Neural progenitor cell (in vitro differentiated cells): ENCODE measurements around the gene SLAMF9. TPM values are rescaled to one million over a fixed set of nuclear protein-coding genes. Genes with fewer than 3 reads are reported as not detected.
"Not testable (repeated sequence)": the region's sequence is repeated elsewhere in the genome, so short reads cannot be mapped to it uniquely, and the experiment has no call there.

Experiments
- DNase-seq: peaks from one replicate; pipeline ENCODE4 v3.0.0-alpha.2; 2016; ENCODE audit warnings: low spot score
- H2AFZ ChIP-seq: fragments of 200-600 bp; sonication (generic); replicated peaks from 2 replicates; pipeline ENCODE4 v1.6.1; 2016; ENCODE audit warnings: antibody characterized with exemption
- H3F3A ChIP-seq: fragments of 200-600 bp; sonication (generic); 2 replicates; pipeline ENCODE4 v1.6.1; 2016; ENCODE audit warnings: antibody characterized with exemption, low read depth
- H3K27ac ChIP-seq: fragments of 200-600 bp; sonication (generic); 2 replicates; pipeline ENCODE4 v1.5.1; 2016; ENCODE audit warnings: mild to moderate bottlenecking
- H3K27me3 ChIP-seq: fragments of 200-600 bp; sonication (generic); 2 replicates; pipeline ENCODE4 v1.6.1; 2016; ENCODE audit warnings: mild to moderate bottlenecking, moderate library complexity
- H3K36me3 ChIP-seq: fragments of 200-600 bp; sonication (generic); 2 replicates; pipeline ENCODE4 v1.5.1; 2016
- H3K4me1 ChIP-seq: fragments of 200-600 bp; sonication (generic); 2 replicates; pipeline ENCODE4 v1.6.1; 2016; ENCODE audit warnings: mixed run types
- H3K4me2 ChIP-seq: fragments of 200-600 bp; sonication (generic); 2 replicates; pipeline ENCODE4 v1.6.1; 2016
- H3K4me3 ChIP-seq: fragments of 200-600 bp; sonication (generic); 2 replicates; pipeline ENCODE4 v1.5.1; 2016
- H3K79me2 ChIP-seq: fragments of 200-600 bp; sonication (generic); 2 replicates; pipeline ENCODE4 v1.6.1; 2016; ENCODE audit warnings: low read depth
- H3K9ac ChIP-seq: fragments of 200-600 bp; sonication (generic); 2 replicates; pipeline ENCODE4 v1.6.1; 2016
- H3K9me3 ChIP-seq: fragments of 200-600 bp; sonication (generic); 2 replicates; pipeline ENCODE4 v1.5.1; 2016; ENCODE audit warnings: low read depth
- H4K20me1 ChIP-seq: fragments of 200-600 bp; sonication (generic); 2 replicates; pipeline ENCODE4 v1.6.1; 2016; ENCODE audit warnings: low read depth
- H3K27ac Mint-ChIP-seq: 3 replicates; pipeline ENCODE4 v1.8.0; 2021; ENCODE audit warnings: mixed read lengths
- H3K27me3 Mint-ChIP-seq: 2 replicates; pipeline ENCODE4 v1.8.0; 2022; ENCODE audit warnings: low read depth, mild to moderate bottlenecking, inconsistent platforms, moderate library complexity, mixed read lengths; ENCODE audit not compliant: insufficient read depth
- H3K36me3 Mint-ChIP-seq: 3 replicates; pipeline ENCODE4 v1.8.0; 2021; ENCODE audit warnings: mixed read lengths
- H3K4me1 Mint-ChIP-seq: 3 replicates; pipeline ENCODE4 v1.8.0; 2021; ENCODE audit warnings: mixed read lengths
- H3K4me3 Mint-ChIP-seq: 3 replicates; pipeline ENCODE4 v1.8.0; 2021; ENCODE audit warnings: mild to moderate bottlenecking, moderate library complexity, mixed read lengths
- H3K9me3 Mint-ChIP-seq: 3 replicates; pipeline ENCODE4 v1.8.0; 2020; ENCODE audit warnings: mixed read lengths
- EZH2 ChIP-seq: fragments of 200-600 bp; sonication (generic); IDR thresholded peaks from 2 replicates; pipeline ENCODE4 v1.6.1; 2017; ENCODE audit warnings: antibody characterized with exemption, mild to moderate bottlenecking, moderate library complexity
- EZH2phosphoT487 ChIP-seq: fragments of 200-600 bp; sonication (generic); IDR thresholded peaks from 2 replicates; pipeline ENCODE4 v1.6.1; 2017; ENCODE audit warnings: antibody characterized with exemption
- total RNA-seq: library from RNA; depleted of rRNA; stranded (reverse); fragments of >200 nt; gene quantifications from 2 replicates; pipeline ENCODE4 v1.2.3, GENCODE V29; 2015; ENCODE audit warnings: low replicate concordance
- TF ChIP-seq, protein P1 (sequence below): fragments of 200-600 bp; sonication (generic); IDR thresholded peaks from 2 replicates; pipeline ENCODE4 v1.5.1; 2017; ENCODE audit warnings: antibody characterized with exemption, mild to moderate bottlenecking

SLAMF9 gene
- total RNA-seq, 1 donor from 2014 or later: not detected

DNA sequence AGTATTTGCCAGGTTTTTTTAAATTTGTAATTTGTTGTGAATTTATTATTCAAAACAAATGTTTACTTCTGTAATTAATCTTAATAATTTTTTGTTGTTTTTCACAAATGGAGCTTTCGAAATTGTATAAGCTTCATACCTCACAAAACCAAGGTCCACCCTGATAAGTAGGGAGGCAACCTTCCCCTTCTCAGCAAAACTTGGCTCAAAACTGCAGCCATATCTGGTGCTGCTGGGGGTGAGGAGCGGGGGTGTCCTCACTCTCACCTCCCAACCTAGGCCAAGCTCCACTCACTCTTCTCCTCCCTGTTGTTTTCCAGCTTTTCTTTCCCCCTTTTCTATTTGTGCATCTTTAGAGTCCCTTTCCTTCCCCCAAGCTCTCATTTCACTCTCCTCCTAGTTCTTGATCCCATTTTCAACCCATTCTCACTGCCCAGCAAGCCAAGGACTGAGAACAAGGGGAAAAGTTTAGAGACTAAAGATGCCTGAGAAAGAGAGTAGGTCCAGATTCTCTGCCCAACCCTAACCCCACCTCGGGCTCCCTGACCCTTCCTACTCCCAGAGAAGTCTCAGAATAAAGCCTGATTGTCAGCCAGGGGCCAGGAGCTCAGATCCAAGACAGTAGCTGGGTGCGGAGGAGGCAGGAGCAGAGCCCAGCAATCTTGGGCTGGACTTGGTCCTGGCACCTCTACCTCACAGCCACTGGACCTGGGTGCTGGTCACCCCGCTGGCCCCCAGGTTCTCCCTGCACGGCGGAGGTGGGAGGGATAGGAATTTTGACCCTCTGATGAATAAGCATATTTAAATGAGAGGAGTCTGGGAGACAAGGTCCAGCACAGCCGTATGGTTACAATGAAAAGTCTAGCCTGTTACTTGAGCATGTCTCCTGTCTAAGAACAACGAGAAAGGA lies 45.8 kb downstream of the SLAMF9 start:
- H3K36me3 ChIP-seq: no peaks in the 10 kb centered on the region
- no peaks in the 10 kb centered on the region for H3K9me3 ChIP-seq
- Mint-ChIP-seq H3K9me3 (peaks cover 8% of the 10 kb centered on the region), H3K4me1 (peaks cover 22% of the 10 kb centered on the region), H3K4me3 (no peak overlapping the region), H3K36me3 (peaks cover 3% of the 10 kb centered on the region), H3K27me3 (peaks cover 6% of the 10 kb centered on the region), H3K27ac (no peak overlapping the region)
- H3K79me2 ChIP-seq: no peaks in the 10 kb centered on the region
- no peaks in the 10 kb centered on the region for H3K27me3 ChIP-seq
- TF ChIP-seq EZH2phosphoT487 (no peak), EZH2 (no peak)
- TF ChIP-seq, protein P1, sequence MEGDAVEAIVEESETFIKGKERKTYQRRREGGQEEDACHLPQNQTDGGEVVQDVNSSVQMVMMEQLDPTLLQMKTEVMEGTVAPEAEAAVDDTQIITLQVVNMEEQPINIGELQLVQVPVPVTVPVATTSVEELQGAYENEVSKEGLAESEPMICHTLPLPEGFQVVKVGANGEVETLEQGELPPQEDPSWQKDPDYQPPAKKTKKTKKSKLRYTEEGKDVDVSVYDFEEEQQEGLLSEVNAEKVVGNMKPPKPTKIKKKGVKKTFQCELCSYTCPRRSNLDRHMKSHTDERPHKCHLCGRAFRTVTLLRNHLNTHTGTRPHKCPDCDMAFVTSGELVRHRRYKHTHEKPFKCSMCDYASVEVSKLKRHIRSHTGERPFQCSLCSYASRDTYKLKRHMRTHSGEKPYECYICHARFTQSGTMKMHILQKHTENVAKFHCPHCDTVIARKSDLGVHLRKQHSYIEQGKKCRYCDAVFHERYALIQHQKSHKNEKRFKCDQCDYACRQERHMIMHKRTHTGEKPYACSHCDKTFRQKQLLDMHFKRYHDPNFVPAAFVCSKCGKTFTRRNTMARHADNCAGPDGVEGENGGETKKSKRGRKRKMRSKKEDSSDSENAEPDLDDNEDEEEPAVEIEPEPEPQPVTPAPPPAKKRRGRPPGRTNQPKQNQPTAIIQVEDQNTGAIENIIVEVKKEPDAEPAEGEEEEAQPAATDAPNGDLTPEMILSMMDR: no peak
- H3K4me1 ChIP-seq: no peaks in the 10 kb centered on the region
- no peak overlapping the region for H3K27ac ChIP-seq
- H3K4me2 ChIP-seq: no peak overlapping the region
- no peaks in the 10 kb centered on the region for H3F3A ChIP-seq
- no peak overlapping the region for H3K9ac ChIP-seq
- H4K20me1 ChIP-seq: no peaks in the 10 kb centered on the region
- no peak overlapping the region for H2AFZ ChIP-seq
- no peak overlapping the region for H3K4me3 ChIP-seq
- DNase-seq: no peak

DNA sequence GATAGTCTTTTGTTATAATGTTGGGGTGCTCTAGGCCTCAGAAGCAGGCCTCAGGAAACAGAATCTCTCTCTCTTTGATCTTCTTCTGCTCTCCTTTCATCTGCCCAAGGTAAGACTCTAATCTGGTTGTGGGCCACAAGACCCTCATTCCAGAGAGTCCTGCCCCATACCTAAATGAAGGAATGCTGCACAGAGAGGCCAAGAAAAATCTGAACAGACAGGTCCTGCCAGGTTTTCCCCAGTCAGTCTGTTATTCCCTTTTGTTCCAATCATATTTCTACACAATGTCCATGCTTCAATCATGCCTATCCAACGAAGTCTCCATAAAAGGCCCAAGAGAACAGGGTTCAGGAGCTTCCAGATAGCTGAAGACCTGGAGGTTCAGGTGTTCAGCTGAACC lies 47.1 kb downstream of the SLAMF9 start:
- Mint-ChIP-seq H3K9me3 (peaks cover 9% of the 10 kb centered on the region), H3K4me3 (no peak overlapping the region), H3K4me1 (peaks cover 18% of the 10 kb centered on the region), H3K27ac (no peak overlapping the region), H3K36me3 (no peaks in the 10 kb centered on the region), H3K27me3 (peaks cover 6% of the 10 kb centered on the region)
- Histone ChIP-seq H3K4me2 (no peak overlapping the region), H3F3A (no peaks in the 10 kb centered on the region), H2AFZ (no peak overlapping the region), H3K4me1 (no peaks in the 10 kb centered on the region), H4K20me1 (no peaks in the 10 kb centered on the region), H3K36me3 (no peaks in the 10 kb centered on the region), H3K4me3 (no peak overlapping the region), H3K27me3 (no peaks in the 10 kb centered on the region), H3K79me2 (no peaks in the 10 kb centered on the region), H3K27ac (no peak overlapping the region), H3K9me3 (no peaks in the 10 kb centered on the region), H3K9ac (no peak overlapping the region)
- TF ChIP-seq EZH2phosphoT487 (no peak), EZH2 (no peak)
- TF ChIP-seq, protein P1: no peak
- DNase-seq: no peak

DNA sequence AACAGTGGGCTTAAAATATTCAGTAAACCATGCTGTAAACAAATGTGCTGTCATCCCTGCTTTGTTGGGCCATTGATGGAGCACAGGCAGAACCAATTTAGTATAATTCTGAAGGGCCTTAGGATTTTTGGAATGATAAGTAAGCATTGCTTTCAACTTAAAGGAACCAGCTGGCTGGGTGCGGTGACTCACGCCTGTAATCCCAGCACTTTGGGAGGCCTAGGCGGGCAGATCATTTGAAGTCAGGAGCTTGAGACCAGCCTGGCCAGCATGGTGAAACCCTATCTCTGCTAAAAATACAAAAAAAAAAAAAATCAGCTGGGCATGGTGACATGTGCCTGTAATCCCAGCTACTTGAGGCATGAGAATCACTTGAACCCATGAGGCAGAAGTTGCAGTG lies 50.0 kb downstream of the SLAMF9 start:
- not testable (repeated sequence) for H3K27me3 Mint-ChIP-seq, H3K36me3 ChIP-seq, H3K79me2 ChIP-seq, H3K4me3 ChIP-seq, H3K27ac ChIP-seq, H3K36me3 Mint-ChIP-seq, H3K4me2 ChIP-seq, H3K9me3 ChIP-seq, H4K20me1 ChIP-seq, H3K4me3 Mint-ChIP-seq, H3K4me1 ChIP-seq, H3K9me3 Mint-ChIP-seq, H2AFZ ChIP-seq, H3K27ac Mint-ChIP-seq, DNase-seq, H3K9ac ChIP-seq
- H3K27me3 ChIP-seq: peaks cover 14% of the 10 kb centered on the region
- H3K4me1 Mint-ChIP-seq: peaks cover 16% of the 10 kb centered on the region
- H3F3A ChIP-seq: peaks cover 14% of the 10 kb centered on the region

DNA sequence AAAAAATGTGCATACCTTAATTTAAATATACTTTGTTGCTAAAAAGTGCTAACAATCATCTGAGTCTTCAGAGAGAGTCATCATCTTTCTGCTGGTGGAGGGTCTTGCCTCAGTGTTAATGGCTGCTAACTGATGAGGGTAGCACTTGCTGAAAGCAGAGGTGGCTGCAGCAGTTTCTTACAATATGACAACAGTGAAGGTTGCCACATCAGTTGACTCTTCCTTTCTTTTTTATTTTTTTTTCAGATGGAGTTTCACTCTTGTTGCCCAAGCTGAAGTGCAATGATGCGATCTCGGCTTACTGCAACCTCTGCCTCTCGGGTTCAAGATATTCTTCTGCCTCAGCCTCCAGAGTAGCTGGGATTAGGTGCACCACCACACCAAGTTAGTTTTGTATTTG lies 51.5 kb downstream of the SLAMF9 start:
- no peak overlapping the region for H3K4me2 ChIP-seq
- H3K4me3 Mint-ChIP-seq: no peak overlapping the region
- peaks cover 12% of the 10 kb centered on the region for H3K27me3 Mint-ChIP-seq
- peaks cover 9% of the 10 kb centered on the region for H3K4me1 ChIP-seq
- no peak overlapping the region for H3K27ac ChIP-seq
- peaks cover 9% of the 10 kb centered on the region for H3K9me3 Mint-ChIP-seq
- H3K9me3 ChIP-seq: no peaks in the 10 kb centered on the region
- H3K4me1 Mint-ChIP-seq: peaks cover 19% of the 10 kb centered on the region
- H4K20me1 ChIP-seq: no peaks in the 10 kb centered on the region
- H3F3A ChIP-seq: peaks cover 14% of the 10 kb centered on the region
- H3K36me3 ChIP-seq: no peaks in the 10 kb centered on the region
- H3K4me3 ChIP-seq: no peak overlapping the region
- no peak for TF ChIP-seq EZH2
- TF ChIP-seq, protein P1: no peak
- TF ChIP-seq EZH2phosphoT487: no peak
- H3K27ac Mint-ChIP-seq: no peak overlapping the region
- no peak overlapping the region for H3K9ac ChIP-seq
- H2AFZ ChIP-seq: no peak overlapping the region
- H3K27me3 ChIP-seq: peaks cover 17% of the 10 kb centered on the region
- DNase-seq: no peak
- no peaks in the 10 kb centered on the region for H3K36me3 Mint-ChIP-seq
- no peaks in the 10 kb centered on the region for H3K79me2 ChIP-seq
